T1000 (cell line): ENCODE data around the gene CCDC43.

ENCODE experiments used
- DNase-seq: peaks from one replicate; lab custom pipeline; 2025; ENCODE audit warnings: mixed read lengths; lab: John Stamatoyannopoulos, UW

The CCDC43 gene

DNA sequence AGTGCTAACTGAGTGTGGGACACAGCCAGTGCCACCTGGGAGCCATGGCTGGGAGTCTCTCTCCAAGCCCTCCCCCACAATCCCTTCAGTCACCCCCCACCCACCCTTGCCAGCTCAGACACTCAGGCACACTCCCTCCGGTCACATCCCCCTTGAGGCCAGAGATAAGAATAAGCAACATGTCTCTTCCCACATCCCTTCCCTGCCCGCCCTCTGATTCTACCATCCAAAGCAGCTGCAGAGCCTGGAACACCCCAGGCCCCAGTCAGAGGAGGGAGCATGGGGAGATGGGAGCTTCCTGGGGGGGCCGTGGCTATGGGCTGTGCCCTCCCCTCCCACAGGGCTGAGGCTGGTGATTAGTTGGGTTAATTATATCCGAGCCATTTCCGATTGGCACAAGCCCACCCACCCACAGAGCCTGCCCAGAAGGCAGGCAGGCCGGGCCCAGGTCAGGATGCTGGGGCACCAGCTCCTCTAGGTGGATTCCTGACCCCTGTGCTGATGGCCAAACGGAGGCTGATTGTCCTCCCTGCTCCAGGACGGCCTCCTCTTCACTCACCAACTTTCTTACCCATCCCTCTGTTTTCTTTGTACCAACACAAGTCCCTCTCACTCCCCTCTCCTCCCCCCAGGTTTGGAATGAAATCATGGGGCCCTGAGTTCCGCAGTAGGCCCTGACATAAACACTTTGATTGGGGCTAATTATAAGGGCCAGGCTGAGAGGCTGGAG is 61.9 kb downstream of the CCDC43 start:
- DNase-seq: no peak
